PC-3 (cell line): ENCODE data around the gene KCNC2. TPM values are rescaled to one million over a fixed set of nuclear protein-coding genes. Genes with fewer than 3 reads are reported as not detected.

Source experiments
- ATAC-seq: fragments of 200-7000 bp; cut with Tn5 transposase; 2 replicates; pipeline ENCODE4 v1.9.1; 2020; ENCODE audit warnings: mild to moderate bottlenecking, moderate library complexity
- BruUV-seq: library from RNA; stranded (reverse); fragments of 400-500 nt; replicated peaks from 2 replicates; lab custom pipeline; 2021; lab: Mats Ljungman, UMichigan
- CTCF ChIA-PET: fragments of 300-600 bp; sonication (Branson Sonifier 250); formaldehyde crosslinking; loops from one replicate; lab custom pipeline; 2022; ENCODE audit warnings: antibody characterized with exemption; lab: Charles Lee
- POLR2A ChIA-PET: fragments of 300-600 bp; sonication (Branson Sonifier 250); formaldehyde crosslinking; loops from one replicate; lab custom pipeline; 2022; ENCODE audit warnings: antibody characterized with exemption; ENCODE audit not compliant: unreplicated experiment; lab: Charles Lee
- DNase-seq: peaks from one replicate; pipeline ENCODE4 v3.0.0-alpha.2; 2015
- H2AFZ ChIP-seq: fragments of 300-600 bp; sonication (generic); 2 replicates; pipeline ENCODE4 v1.6.0; 2016; ENCODE audit warnings: antibody characterized with exemption, low read length
- H3F3A ChIP-seq: fragments of 300-600 bp; sonication (generic); one replicate; pipeline ENCODE4 v1.6.0; 2017; ENCODE audit warnings: antibody characterized with exemption, low read length, control low read depth, mild to moderate bottlenecking; ENCODE audit not compliant: unreplicated experiment
- H3K27ac ChIP-seq: fragments of 300-600 bp; sonication (generic); 2 replicates; pipeline ENCODE4 v1.5.1; 2016; ENCODE audit warnings: mild to moderate bottlenecking, low read length
- H3K27me3 ChIP-seq: fragments of 300-600 bp; sonication (generic); 2 replicates; pipeline ENCODE4 v1.6.1; 2016; ENCODE audit warnings: low read length, mixed read lengths
- H3K36me3 ChIP-seq: fragments of 300-600 bp; sonication (generic); 2 replicates; pipeline ENCODE4 v1.6.1; 2016; ENCODE audit warnings: low read depth, mixed run types, low read length, mixed read lengths
- H3K4me1 ChIP-seq: fragments of 300-600 bp; sonication (generic); 2 replicates; pipeline ENCODE4 v1.5.1; 2016; ENCODE audit warnings: low read length; ENCODE audit not compliant: insufficient read depth
- H3K4me2 ChIP-seq: fragments of 300-600 bp; sonication (generic); 2 replicates; pipeline ENCODE4 v1.6.0; 2016; ENCODE audit warnings: low read length
- H3K4me3 ChIP-seq: fragments of 300-600 bp; sonication (generic); 2 replicates; pipeline ENCODE4 v1.5.1; 2016; ENCODE audit warnings: mild to moderate bottlenecking, low read length, mixed read lengths
- H3K79me2 ChIP-seq: fragments of 300-600 bp; sonication (generic); 2 replicates; pipeline ENCODE4 v1.6.1; 2017; ENCODE audit warnings: low read length, mixed read lengths
- H3K9ac ChIP-seq: fragments of 300-600 bp; sonication (generic); 2 replicates; pipeline ENCODE4 v1.6.0; 2016; ENCODE audit warnings: mild to moderate bottlenecking, low read length
- H3K9me2 ChIP-seq: fragments of 300-600 bp; sonication (generic); replicated peaks from 2 replicates; pipeline ENCODE4 v1.6.1; 2016; ENCODE audit warnings: mixed run types, low read length, mixed read lengths
- H3K9me3 ChIP-seq: fragments of 300-600 bp; sonication (generic); 2 replicates; pipeline ENCODE4 v1.6.1; 2016; ENCODE audit warnings: low read length, mixed read lengths
- H4K20me1 ChIP-seq: fragments of 300-600 bp; sonication (generic); 2 replicates; pipeline ENCODE4 v1.6.1; 2016; ENCODE audit warnings: low read length, mixed read lengths
- EZH2 ChIP-seq: fragments of 300-600 bp; sonication (generic); IDR thresholded peaks from one replicate; pipeline ENCODE4 v1.6.1; 2017; ENCODE audit warnings: antibody characterized with exemption, mild to moderate bottlenecking, low read length; ENCODE audit not compliant: unreplicated experiment
- EZH2phosphoT487 ChIP-seq: fragments of 300-600 bp; sonication (generic); IDR thresholded peaks from 2 replicates; pipeline ENCODE4 v1.6.1; 2018; ENCODE audit warnings: mild to moderate bottlenecking, antibody characterized with exemption, low read length, borderline replicate concordance
- intact Hi-C: fragments of 100-400 bp; cut with micrococcal nuclease; formaldehyde crosslinking; loops from 2 replicates; pipeline ENCODE4 v1.9.0; 2023
- total RNA-seq: library from RNA; depleted of rRNA; stranded (reverse); fragments of >200 nt; gene quantifications from 2 replicates; pipeline ENCODE4 v1.2.3, GENCODE V29; 2014
- TF ChIP-seq, protein P1 (sequence below): fragments of 300-600 bp; sonication (generic); conservative IDR thresholded peaks from 2 replicates; pipeline ENCODE4 v1.5.1; 2017; ENCODE audit warnings: antibody characterized with exemption, low read depth, mild to moderate bottlenecking, low read length

The KCNC2 gene
- total RNA-seq, 1 experiment from 2014 or later: not detected

DNA sequence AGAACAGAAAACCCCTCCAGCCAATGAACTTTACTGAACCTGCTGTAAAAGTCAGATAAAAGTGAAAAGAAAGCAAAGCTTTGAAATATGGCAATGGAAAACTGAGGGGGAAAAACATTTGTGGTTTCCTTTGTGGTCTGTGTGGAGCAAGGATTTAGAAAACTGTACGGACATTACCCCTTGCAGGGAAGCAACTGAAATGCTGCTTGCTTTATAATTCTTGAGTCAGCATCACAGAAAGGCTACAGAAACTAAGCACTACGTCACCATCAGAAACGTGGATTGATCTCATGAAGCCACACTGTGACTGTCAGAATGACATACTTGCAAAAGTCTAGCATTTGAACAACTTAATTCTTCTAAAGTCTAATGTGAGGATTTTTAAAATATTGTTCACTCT is 2.4 kb upstream of the KCNC2 start:
- POLR2A ChIA-PET: no interaction called here
- H3K27ac ChIP-seq: no peak overlapping the region
- no peak for TF ChIP-seq EZH2
- TF ChIP-seq, protein P1, sequence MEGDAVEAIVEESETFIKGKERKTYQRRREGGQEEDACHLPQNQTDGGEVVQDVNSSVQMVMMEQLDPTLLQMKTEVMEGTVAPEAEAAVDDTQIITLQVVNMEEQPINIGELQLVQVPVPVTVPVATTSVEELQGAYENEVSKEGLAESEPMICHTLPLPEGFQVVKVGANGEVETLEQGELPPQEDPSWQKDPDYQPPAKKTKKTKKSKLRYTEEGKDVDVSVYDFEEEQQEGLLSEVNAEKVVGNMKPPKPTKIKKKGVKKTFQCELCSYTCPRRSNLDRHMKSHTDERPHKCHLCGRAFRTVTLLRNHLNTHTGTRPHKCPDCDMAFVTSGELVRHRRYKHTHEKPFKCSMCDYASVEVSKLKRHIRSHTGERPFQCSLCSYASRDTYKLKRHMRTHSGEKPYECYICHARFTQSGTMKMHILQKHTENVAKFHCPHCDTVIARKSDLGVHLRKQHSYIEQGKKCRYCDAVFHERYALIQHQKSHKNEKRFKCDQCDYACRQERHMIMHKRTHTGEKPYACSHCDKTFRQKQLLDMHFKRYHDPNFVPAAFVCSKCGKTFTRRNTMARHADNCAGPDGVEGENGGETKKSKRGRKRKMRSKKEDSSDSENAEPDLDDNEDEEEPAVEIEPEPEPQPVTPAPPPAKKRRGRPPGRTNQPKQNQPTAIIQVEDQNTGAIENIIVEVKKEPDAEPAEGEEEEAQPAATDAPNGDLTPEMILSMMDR: no peak
- no peak for TF ChIP-seq EZH2phosphoT487

DNA sequence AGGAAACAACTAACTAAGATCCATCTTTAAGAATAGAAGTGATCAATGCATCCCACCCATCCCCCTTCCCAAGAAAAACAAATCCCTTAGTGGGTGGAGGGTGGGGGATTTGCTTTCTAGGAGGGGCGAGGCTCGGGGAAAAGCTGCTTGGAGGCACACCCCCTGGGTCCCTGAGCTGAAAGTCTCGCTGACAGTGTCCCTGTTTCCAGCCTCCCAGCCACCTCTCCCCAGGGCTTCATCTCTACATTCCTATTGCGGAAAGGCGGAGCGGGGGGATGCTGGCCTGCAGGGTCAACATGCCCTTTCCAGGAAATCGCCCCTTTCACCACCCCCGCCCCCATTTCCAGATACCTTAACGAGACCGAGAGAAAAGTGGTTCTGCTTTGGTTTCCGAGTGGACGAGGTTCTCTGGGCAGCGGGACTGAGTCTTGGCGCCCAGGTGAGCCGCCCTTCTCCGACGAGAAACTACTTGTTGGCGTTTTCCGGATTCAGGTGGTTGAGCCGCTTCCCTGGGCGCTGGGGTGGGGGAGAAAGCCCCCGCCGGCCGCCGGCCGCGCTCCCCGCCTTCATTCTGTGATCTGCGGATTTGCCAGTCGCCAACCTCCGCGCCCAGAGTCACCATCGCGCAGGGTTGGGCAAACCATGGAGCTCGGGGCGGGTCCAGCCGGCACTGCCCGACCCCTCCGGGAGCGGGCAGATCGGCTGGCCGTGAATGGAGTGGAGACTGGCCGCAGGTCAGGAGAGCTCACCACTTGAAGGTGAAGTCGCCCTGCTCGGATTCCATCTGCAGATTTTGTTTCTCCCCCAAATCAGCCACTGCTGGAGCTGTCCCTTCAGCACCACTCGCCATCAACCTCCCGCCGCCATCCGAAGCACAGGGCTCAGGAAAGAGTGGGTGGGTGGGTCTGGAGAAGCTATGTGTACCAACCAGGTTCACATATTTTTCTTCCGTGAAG is 505 bp downstream of the KCNC2 start:
- Histone ChIP-seq H3F3A (no peaks in the 10 kb centered on the region), H3K79me2 (no peaks in the 10 kb centered on the region), H3K9ac (no peak overlapping the region), H3K4me1 (no peaks in the 10 kb centered on the region), H3K27ac (no peak overlapping the region), H3K4me3 (no peak overlapping the region), H3K9me3 (no peaks in the 10 kb centered on the region), H3K27me3 (no peaks in the 10 kb centered on the region), H3K4me2 (no peak overlapping the region), H2AFZ (no peak overlapping the region), H3K9me2 (no peaks in the 10 kb centered on the region), H3K36me3 (no peaks in the 10 kb centered on the region), H4K20me1 (no peaks in the 10 kb centered on the region)
- intact Hi-C loops: no loop called here
- no peak for TF ChIP-seq EZH2phosphoT487
- TF ChIP-seq, protein P1: no peak
- no peak for TF ChIP-seq EZH2
- no TSS peak for BruUV-seq
- CTCF ChIA-PET: no interaction called here
- POLR2A ChIA-PET: no interaction called here
- ATAC-seq: no peak
- no peak for DNase-seq

More for the DNA sequence above, 2.4 kb upstream of the KCNC2 start:
- H3K9me3 ChIP-seq: no peaks in the 10 kb centered on the region
- no peaks in the 10 kb centered on the region for H3K4me1 ChIP-seq
- H3K36me3 ChIP-seq: no peaks in the 10 kb centered on the region
- no peak overlapping the region for H3K4me2 ChIP-seq
- no peaks in the 10 kb centered on the region for H4K20me1 ChIP-seq
- no peaks in the 10 kb centered on the region for H3K27me3 ChIP-seq
- intact Hi-C loops: no loop called here
- H3K9me2 ChIP-seq: no peaks in the 10 kb centered on the region
- no peaks in the 10 kb centered on the region for H3K79me2 ChIP-seq
- no TSS peak for BruUV-seq
- no peak overlapping the region for H2AFZ ChIP-seq
- DNase-seq (no peak), ATAC-seq (no peak)
- CTCF ChIA-PET: no interaction called here
- H3F3A ChIP-seq: no peaks in the 10 kb centered on the region
- no peak overlapping the region for H3K4me3 ChIP-seq
- no peak overlapping the region for H3K9ac ChIP-seq
